Esophagus squamous epithelium (tissue), 5 donors: Measurements from ENCODE around the gene PITRM1. TPM values are rescaled to one million over a fixed set of nuclear protein-coding genes. Genes with fewer than 3 reads are reported as not detected.

Experiments used
- DNase-seq: peaks from one replicate; lab custom pipeline; 2025; lab: John Stamatoyannopoulos, UW
- H3K27ac ChIP-seq, 4 donors: fragments of 200-600 bp; sonication (generic); one replicate each; pipeline ENCODE4 v1.5.1; 2016 to 2019; ENCODE audit warnings: mild to moderate bottlenecking in 1 of 4
- H3K27me3 ChIP-seq, 4 donors: fragments of 200-600 bp; sonication (generic); 1 replicate in 3 of 4; 2 replicates in 1 of 4; pipeline versions ENCODE4 v1.5.1 to v1.6.0; 2017 to 2021; ENCODE audit warnings: antibody characterized with exemption in 1 of 4
- H3K36me3 ChIP-seq, 3 donors: fragments of 200-600 bp; sonication (generic); one replicate each; pipeline ENCODE4 v1.5.1; 2016 to 2019
- H3K4me1 ChIP-seq, 3 donors: fragments of 200-600 bp; sonication (generic); one replicate each; pipeline ENCODE4 v1.5.1; 2017 to 2019
- H3K4me3 ChIP-seq, 4 donors: fragments of 200-600 bp; sonication (generic); 1 replicate in 3 of 4; 2 replicates in 1 of 4; pipeline ENCODE4 v1.5.1; 2016 to 2019; ENCODE audit warnings: mild to moderate bottlenecking in 2 of 4, moderate library complexity in 1 of 4
- H3K9me3 ChIP-seq, 3 donors: fragments of 200-600 bp; sonication (generic); one replicate each; pipeline ENCODE4 v1.5.1; 2016 to 2019
- POLR2A ChIP-seq, 4 donors: fragments of 450-650 bp; IDR thresholded peaks; one replicate each; pipeline ENCODE4 v1.6.1; 2017; ENCODE audit warnings: antibody characterized with exemption in 4 of 4, mild to moderate bottlenecking in 4 of 4, moderate library complexity in 3 of 4
- WGBS, 2 donors: methylation state at CpG; one replicate each; pipeline ENCODE4 v1.1.5; 2018; 5-methylcytosine and 5-hydroxymethylcytosine counted together
- intact Hi-C: fragments of 100-400 bp; cut with DNase I; formaldehyde crosslinking; loops from one replicate; pipeline ENCODE4 v1.15.0; 2022
- total RNA-seq, 4 donors: library from RNA; depleted of rRNA; stranded (reverse); fragments of >200 nt; gene quantifications; one replicate each; pipeline ENCODE4 v1.1.0, GENCODE V29; 2016
- TF ChIP-seq, protein P1 (sequence below), 6 experiments: fragments of 450-650 bp in 4 of 6; fragments of 200-600 bp in 2 of 6; sonication (generic) in 2 of 6; IDR thresholded peaks; one replicate each; pipeline ENCODE4 v1.5.1; 2016 to 2019; ENCODE audit warnings: antibody characterized with exemption in 6 of 6, mild to moderate bottlenecking in 4 of 6, moderate library complexity in 4 of 6
- donor health status: DM: yes; HTN: yes; CAD: no.

Gene PITRM1
- total RNA-seq, 4 donors from 2014 or later = 59.2 to 72.5 (median 65.9) TPM

DNA sequence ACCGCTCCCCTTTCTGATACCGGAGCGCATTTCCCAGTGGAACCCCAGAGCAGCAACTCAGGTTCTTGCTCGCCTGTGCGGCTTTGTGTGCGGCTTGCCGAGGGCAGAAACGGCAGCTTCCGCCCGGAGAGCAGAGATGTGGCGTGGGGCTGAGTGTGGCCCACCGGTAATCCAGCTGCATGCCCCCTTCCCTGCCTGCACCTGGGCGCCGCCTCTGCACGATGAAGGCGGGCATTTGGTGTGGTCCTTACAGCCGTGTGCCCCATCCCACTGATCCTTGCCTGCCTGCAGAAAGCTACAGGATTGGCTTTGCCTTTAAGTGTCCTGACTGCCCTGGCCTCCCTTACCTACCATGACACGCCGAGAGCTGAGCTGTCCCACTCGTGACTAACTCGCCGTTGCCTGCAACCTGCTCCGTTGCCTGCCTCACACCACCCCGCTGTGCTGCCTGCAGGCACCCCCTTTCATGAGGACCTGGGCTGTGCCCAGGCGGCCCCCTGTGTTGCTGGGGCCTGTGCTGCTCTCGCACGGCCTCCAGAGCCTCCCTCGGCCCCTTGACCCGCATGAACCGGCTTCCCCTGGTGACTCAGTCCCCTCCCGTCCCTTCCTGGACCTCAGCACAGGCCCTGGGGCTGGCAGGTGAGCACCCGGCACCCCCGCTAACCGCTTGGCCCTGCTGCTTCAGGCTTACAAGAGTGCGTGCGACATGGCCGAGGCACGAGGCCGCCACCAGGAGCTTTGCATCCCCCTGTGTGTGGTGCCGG lies 48.0 kb downstream of the PITRM1 start:
- no peaks in the 10 kb centered on the region for H3K27me3 ChIP-seq
- DNase-seq = no peak
- WGBS, 2 donors = 86 to 95% methylated on average over 17 to 28 of the region's 40 CpGs
- H3K4me3 ChIP-seq = no peak overlapping the region
- intact Hi-C loops = no loop called here
- peaks cover 0 to 91% (median 19%) of the 10 kb centered on the region in 3 donors for H3K36me3 ChIP-seq
- TF ChIP-seq, protein P1, sequence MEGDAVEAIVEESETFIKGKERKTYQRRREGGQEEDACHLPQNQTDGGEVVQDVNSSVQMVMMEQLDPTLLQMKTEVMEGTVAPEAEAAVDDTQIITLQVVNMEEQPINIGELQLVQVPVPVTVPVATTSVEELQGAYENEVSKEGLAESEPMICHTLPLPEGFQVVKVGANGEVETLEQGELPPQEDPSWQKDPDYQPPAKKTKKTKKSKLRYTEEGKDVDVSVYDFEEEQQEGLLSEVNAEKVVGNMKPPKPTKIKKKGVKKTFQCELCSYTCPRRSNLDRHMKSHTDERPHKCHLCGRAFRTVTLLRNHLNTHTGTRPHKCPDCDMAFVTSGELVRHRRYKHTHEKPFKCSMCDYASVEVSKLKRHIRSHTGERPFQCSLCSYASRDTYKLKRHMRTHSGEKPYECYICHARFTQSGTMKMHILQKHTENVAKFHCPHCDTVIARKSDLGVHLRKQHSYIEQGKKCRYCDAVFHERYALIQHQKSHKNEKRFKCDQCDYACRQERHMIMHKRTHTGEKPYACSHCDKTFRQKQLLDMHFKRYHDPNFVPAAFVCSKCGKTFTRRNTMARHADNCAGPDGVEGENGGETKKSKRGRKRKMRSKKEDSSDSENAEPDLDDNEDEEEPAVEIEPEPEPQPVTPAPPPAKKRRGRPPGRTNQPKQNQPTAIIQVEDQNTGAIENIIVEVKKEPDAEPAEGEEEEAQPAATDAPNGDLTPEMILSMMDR (IDR thresholded peaks at IDR 0.05) = no peak
- TF ChIP-seq POLR2A (IDR thresholded peaks at IDR 0.05) = no peak
- H3K27ac ChIP-seq = no peak overlapping the region
- H3K4me1 ChIP-seq = peaks cover 4 to 18% (median 14%) of the 10 kb centered on the region in 3 donors
- no peaks in the 10 kb centered on the region for H3K9me3 ChIP-seq

GRCh38 chr10:3123571-3124411 lies 48.8 kb downstream of the PITRM1 start:
- Histone ChIP-seq H3K27ac (no peak overlapping the region), H3K36me3 (peaks cover 0 to 88% (median 19%) of the 10 kb centered on the region in 3 donors), H3K9me3 (no peaks in the 10 kb centered on the region), H3K27me3 (no peaks in the 10 kb centered on the region), H3K4me1 (peaks cover 4 to 18% (median 14%) of the 10 kb centered on the region in 3 donors), H3K4me3 (no peak overlapping the region)
- 86 to 88% methylated on average over 5 to 14 of the region's 32 CpGs for WGBS, 2 donors
- TF ChIP-seq POLR2A (IDR thresholded peaks at IDR 0.05) = no peak
- TF ChIP-seq, protein P1 (IDR thresholded peaks at IDR 0.05) = no peak
- intact Hi-C loops = no loop called here
- DNase-seq = no peak

DNA sequence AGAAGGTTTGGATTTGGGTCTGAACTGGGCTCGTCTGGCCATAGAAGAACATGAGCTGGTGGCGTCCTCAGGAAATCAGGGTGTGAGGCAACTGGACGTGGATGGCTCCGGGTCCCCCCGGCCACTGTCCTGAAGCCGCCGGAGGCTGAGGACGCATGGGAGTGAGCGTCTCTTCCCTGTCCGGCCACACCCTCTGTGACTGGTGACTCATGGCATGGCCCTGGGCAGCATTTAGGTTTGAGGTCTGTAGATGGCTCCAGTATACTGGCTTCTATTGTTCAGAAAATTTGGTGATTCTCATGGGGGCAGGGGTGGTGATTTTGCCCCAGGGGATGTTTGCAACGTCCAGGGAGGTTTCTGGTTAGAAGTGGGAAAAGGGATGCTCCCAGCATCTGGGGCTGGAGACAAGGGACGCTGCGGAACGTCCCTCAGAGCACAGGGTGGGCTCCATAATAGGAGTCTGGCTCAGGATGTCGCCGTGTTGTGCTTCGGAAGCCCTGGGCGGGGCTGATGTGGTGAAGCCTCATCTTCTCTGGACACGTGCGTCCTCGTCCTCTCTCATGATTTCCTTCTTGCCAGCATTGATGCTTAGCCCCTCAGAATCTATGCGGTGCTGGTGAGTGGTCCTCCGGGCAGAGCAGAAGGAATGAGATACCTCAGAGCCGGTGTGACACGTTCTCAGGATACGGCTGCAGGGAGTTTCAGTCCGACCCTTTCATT lies 49.9 kb downstream of the PITRM1 start:
- peaks cover 0 to 89% (median 19%) of the 10 kb centered on the region in 3 donors for H3K36me3 ChIP-seq
- TF ChIP-seq POLR2A (IDR thresholded peaks at IDR 0.05) = no peak
- TF ChIP-seq, protein P1 (IDR thresholded peaks at IDR 0.05) = no peak
- peaks cover 4 to 18% (median 14%) of the 10 kb centered on the region in 3 donors for H3K4me1 ChIP-seq
- no peak overlapping the region for H3K4me3 ChIP-seq
- 57 to 86% methylated on average over 4 to 18 of the region's 27 CpGs for WGBS, 2 donors
- no peaks in the 10 kb centered on the region for H3K9me3 ChIP-seq
- intact Hi-C loops = no loop called here
- no peaks in the 10 kb centered on the region for H3K27me3 ChIP-seq
- no peak overlapping the region for H3K27ac ChIP-seq
- DNase-seq = no peak

- Histone ChIP-seq H3K36me3 (peaks cover 2 to 89% (median 19%) of the 10 kb centered on the region in 3 donors), H3K9me3 (no peaks in the 10 kb centered on the region), H3K4me3 (no peak overlapping the region), H3K4me1 (peaks cover 4 to 12% (median 10%) of the 10 kb centered on the region in 3 donors), H3K27me3 (no peaks in the 10 kb centered on the region), H3K27ac (no peak overlapping the region)
- WGBS, 2 donors = 87% methylated on average over 10 of the region's 14 CpGs; no CpG with 5 or more reads in 1 of the 2 donors
- intact Hi-C loops = no loop called here
- no peak for DNase-seq
- TF ChIP-seq POLR2A (IDR thresholded peaks at IDR 0.05) = no peak
- TF ChIP-seq, protein P1 (IDR thresholded peaks at IDR 0.05) = no peak
These were observed 50.5 kb downstream of the PITRM1 start for GRCh38 chr10:3122034-3122433.
